SK-N-SH (cell line): ENCODE data around the gene TIA1. TPM values are rescaled to one million over a fixed set of nuclear protein-coding genes. Genes with fewer than 3 reads are reported as not detected.

Source experiments
- polyA plus RNA-seq, 3 experiments: library from polyadenylated mRNA; depleted of rRNA; stranded (reverse); fragments of >200 nt; gene quantifications; 2 replicates each; pipeline ENCODE4 v1.2.3, GENCODE V29; 2012
- small RNA-seq, 7 experiments: library from RNA; depleted of rRNA; stranded (forward); fragments of <200 nt; gene quantifications; one replicate each; pipeline ENCODE3, GENCODE V24; 2012

Gene TIA1
- polyA plus RNA-seq, 1 of the 3 experiments (the other 2 are of a cell fraction): 77.7 TPM

Small RNA genes lying within 50 kb of the gene (small RNA-seq; reads per million reads assigned to genes)
- 0 reads per million in 7 experiments for gene AC016700.2
- gene MIR1285-2: 0 reads per million in 7 experiments

Other genes with a start within 250 kb of the TIA1 start
- 60.7 and 94.0 TPM in 2 replicates for gene PCBP1, start 161.2 kb downstream of the TIA1 start, polyA plus RNA-seq (2012; rRNA removed)
- gene C2orf42, start 57.6 kb downstream of the TIA1 start, polyA plus RNA-seq (2012; rRNA removed): 5.1 and 6.8 TPM in 2 replicates
- 20.7 and 26.5 TPM in 2 replicates for gene PCYOX1, start 9.5 kb upstream of the TIA1 start, polyA plus RNA-seq (2012; rRNA removed)
- gene SNRPG, start 45.1 kb upstream of the TIA1 start, polyA plus RNA-seq (2012; rRNA removed): 141 and 159 TPM in 2 replicates
- gene FAM136A, start 53.4 kb upstream of the TIA1 start, polyA plus RNA-seq (2012; rRNA removed): 43.3 and 50.6 TPM in 2 replicates